AG09319 (cell line): ENCODE results near the gene NR1D1.
"Not testable (repeated sequence)": the region's sequence is repeated elsewhere in the genome, so short reads cannot be mapped to it uniquely, and the experiment has no call there.

Experiments used
- DNase-seq: peaks from one replicate; pipeline ENCODE4 v3.0.0-alpha.2; 2010; ENCODE audit warnings: low read depth; ENCODE audit errors: extremely low read depth
- CTCF ChIP-seq: IDR thresholded peaks from 2 replicates; pipeline ENCODE4 v1.5.1; 2011; ENCODE audit warnings: low read depth, mild to moderate bottlenecking, inconsistent platforms, low read length, moderate library complexity

The NR1D1 gene

GRCh38 chr17:40100419-40100668 is at the start of gene NR1D1:
NR1D1 (minus strand) TSS chr17:40100589; CDS start chr17:40100094, 495 bp downstream.
- no peak for TF ChIP-seq CTCF
- no peak for DNase-seq

- TF ChIP-seq CTCF, result no peak
- DNase-seq, result no peak
Measured at GRCh38 chr17:40148527-40148926, 48.1 kb upstream of the NR1D1 start.

- DNase-seq, result no peak
- no peak for TF ChIP-seq CTCF
Measured at GRCh38 chr17:40145476-40145875, 45.1 kb upstream of the NR1D1 start.

- DNase-seq, result not testable (repeated sequence)
Measured at GRCh38 chr17:40143166-40143565, 42.8 kb upstream of the NR1D1 start.

- no peak for TF ChIP-seq CTCF
- no peak for DNase-seq
Measured at GRCh38 chr17:40139566-40140058, 39.2 kb upstream of the NR1D1 start.

GRCh38 chr17:40135817-40136216 is 35.4 kb upstream of the NR1D1 start:
- DNase-seq, result no peak
- no peak for TF ChIP-seq CTCF

GRCh38 chr17:40134184-40134583 is 33.8 kb upstream of the NR1D1 start:
- DNase-seq, result no peak
- no peak for TF ChIP-seq CTCF

GRCh38 chr17:40130352-40131042 is 30.1 kb upstream of the NR1D1 start:
- TF ChIP-seq CTCF, result no peak
- DNase-seq, result no peak
